ENCODE results near the gene CYTH3.
"Not testable (repeated sequence)": the region's sequence is repeated elsewhere in the genome, so short reads cannot be mapped to it uniquely, and the experiment has no call there.

The CYTH3 gene

DNA sequence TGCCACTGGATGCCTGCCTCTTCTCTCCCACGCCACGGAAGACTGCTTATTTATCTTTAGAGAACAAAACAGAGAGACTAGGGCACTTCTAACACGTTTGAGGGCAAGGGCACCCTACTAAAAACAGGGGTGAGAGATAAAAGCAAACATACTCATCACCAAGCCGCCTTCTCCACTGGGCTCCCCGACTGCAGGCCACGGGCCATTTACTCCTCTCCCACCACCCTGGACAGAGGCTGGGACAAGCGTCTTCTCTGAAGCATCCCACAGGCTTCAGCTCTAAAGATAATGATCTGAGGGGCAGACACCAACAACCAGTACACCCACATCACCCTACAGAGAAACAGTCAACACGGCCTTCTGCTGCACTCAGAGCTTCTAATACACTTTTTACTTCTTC is 78.7 kb downstream of the CYTH3 start:
- Mint-ChIP-seq H3K4me3 (no peak overlapping the region), H3K36me3 (no peaks in the 10 kb centered on the region), H3K27me3 (no peaks in the 10 kb centered on the region), H3K4me1 (peaks cover 0 to 2% of the 10 kb centered on the region in 2 donors), H3K9me3 (no peaks in the 10 kb centered on the region), H3K27ac (no peak overlapping the region)
- ATAC-seq (replicated peaks) (no peak), DNase-seq (no peak)

DNA sequence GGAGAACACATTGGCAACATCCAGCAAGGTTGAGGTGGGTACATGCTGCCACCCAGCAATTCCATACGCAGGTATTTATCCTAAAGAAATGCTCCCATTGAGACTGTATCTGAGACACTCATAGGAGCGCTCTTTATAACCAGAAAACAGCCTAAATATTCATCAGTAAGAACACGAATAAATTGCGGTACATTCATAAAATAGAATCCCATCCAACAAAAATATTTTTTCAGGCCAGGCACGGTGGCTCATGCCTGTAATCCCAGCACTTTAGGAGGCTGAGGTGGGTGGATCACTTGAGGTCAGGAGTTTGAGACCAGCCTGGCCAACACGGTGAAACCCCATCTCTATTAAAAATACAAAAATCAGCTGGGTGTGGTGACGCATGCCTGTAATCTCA is 81.9 kb downstream of the CYTH3 start:
- not testable (repeated sequence) for H3K4me1 Mint-ChIP-seq; DNase-seq; ATAC-seq (replicated peaks); H3K27ac Mint-ChIP-seq; H3K36me3 Mint-ChIP-seq; H3K4me3 Mint-ChIP-seq; H3K9me3 Mint-ChIP-seq; H3K27me3 Mint-ChIP-seq

DNA sequence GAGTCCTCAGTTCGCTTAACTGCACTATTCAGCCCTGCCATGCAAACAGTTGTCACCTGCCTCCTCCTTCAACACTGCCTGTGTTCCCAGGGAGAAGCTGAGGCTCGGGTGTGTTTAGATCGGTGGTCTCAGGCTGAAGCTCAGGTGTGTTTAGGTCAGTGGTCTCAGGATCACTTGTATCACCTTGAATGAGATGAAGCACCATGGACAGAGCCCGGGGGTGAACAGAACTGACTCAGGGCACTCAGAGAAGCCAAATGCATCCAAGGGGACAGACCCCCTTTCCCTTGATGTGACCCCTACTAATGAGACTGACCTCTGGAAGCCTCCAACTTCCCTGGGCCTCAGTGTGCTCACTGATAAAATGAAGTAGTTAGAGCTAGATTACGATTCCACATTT is 84.0 kb downstream of the CYTH3 start:
- ATAC-seq (replicated peaks) (no peak), DNase-seq (no peak)
- H3K4me1 Mint-ChIP-seq: no peaks in the 10 kb centered on the region
- no peaks in the 10 kb centered on the region for H3K9me3 Mint-ChIP-seq
- no peaks in the 10 kb centered on the region for H3K27me3 Mint-ChIP-seq
- no peak overlapping the region for H3K4me3 Mint-ChIP-seq
- H3K27ac Mint-ChIP-seq: no peak overlapping the region
- peaks cover 5 to 7% of the 10 kb centered on the region in 2 donors for H3K36me3 Mint-ChIP-seq

DNA sequence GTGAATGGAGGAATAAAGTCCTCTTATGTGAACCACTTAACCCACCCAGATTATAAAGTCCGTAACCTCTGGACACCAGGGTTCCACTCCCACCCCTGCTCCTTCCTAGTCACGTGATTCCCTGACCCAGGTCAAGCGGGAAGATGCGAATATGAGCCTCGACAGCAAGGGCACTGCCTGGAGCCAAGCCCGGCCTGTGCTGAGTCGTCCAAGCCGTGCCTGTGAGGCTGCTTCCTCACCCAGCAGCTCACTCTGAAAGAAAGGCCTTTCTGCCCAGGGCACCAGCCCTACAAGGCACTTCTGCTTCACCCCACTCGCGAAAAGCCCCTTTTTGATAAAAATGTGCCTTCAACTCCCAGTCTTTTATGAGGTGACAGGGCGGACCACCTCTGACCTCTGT is 85.8 kb downstream of the CYTH3 start:
- ATAC-seq (replicated peaks): no peak
- H3K9me3 Mint-ChIP-seq: no peaks in the 10 kb centered on the region
- H3K4me3 Mint-ChIP-seq: no peak overlapping the region
- no peak for DNase-seq
- no peak overlapping the region for H3K27ac Mint-ChIP-seq
- H3K4me1 Mint-ChIP-seq: no peaks in the 10 kb centered on the region
- no peaks in the 10 kb centered on the region for H3K27me3 Mint-ChIP-seq
- peaks cover 5 to 7% of the 10 kb centered on the region in 2 donors for H3K36me3 Mint-ChIP-seq

DNA sequence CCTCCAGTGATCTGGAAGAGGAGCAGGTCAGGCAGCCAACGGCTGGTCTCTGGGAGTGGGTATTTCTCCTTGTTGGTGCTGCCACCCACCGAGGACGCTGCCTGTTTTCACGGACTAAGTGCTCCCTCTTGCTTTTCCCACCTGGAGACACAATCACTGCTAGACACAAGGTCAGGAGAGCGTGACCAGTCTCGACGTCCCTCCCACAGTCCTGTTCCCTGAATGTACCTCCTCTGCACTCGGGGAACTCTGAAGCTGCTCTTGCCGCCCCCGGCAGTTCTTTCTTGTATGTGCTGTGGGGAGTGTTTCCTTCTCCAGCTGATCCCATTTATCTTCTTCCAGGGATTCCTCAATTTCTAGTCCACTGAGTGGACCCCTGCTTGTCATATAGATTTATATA is 89.4 kb downstream of the CYTH3 start:
- no peaks in the 10 kb centered on the region for H3K4me1 Mint-ChIP-seq
- H3K27ac Mint-ChIP-seq: no peak overlapping the region
- no peaks in the 10 kb centered on the region for H3K9me3 Mint-ChIP-seq
- DNase-seq (no peak), ATAC-seq (replicated peaks) (no peak)
- no peak overlapping the region for H3K4me3 Mint-ChIP-seq
- peaks cover 5 to 7% of the 10 kb centered on the region in 2 donors for H3K36me3 Mint-ChIP-seq
- no peaks in the 10 kb centered on the region for H3K27me3 Mint-ChIP-seq

DNA sequence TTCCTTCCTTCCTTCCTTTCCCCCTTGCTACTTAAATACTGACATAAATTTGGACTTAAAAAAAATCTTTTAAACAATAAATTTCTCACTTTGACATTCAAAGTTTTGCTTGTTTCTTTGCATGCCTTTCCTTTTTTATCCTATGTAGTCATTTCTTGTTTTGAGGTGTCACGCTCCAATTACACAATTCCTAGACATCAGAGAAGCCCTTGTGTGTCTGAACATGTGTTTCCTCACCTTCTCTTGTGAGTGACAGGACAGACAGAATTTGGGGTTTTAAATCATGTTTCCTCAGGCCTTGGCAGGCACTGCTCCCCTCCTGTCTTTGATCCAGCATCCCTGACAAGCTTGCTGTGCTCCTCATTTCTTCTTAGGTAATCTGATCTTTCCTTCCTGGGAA is 91.3 kb downstream of the CYTH3 start:
- ATAC-seq (replicated peaks) (no peak), DNase-seq (no peak)
- H3K27ac Mint-ChIP-seq: no peak overlapping the region
- no peak overlapping the region for H3K4me3 Mint-ChIP-seq
- H3K27me3 Mint-ChIP-seq: no peaks in the 10 kb centered on the region
- peaks cover 0 to 4% of the 10 kb centered on the region in 2 donors for H3K36me3 Mint-ChIP-seq
- H3K9me3 Mint-ChIP-seq: no peaks in the 10 kb centered on the region
- H3K4me1 Mint-ChIP-seq: no peaks in the 10 kb centered on the region

DNA sequence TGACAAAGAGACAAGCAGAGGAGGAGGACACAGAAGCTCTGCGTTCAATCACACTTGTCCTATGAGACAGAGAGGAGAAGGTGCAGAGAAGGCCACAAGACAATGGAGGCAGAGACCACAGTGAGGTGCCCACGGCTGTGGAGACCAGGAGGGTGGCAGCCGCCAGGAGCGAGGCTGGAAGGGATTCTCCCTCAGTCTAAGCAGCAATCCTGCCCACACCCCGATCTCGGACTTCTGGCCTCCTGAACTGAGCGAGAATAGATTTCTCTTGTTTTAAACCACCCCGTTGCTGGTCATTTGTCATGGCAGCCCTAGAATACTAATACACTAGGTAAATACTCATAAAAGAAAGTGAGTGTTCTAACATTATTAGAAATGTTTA is 92.1 kb downstream of the CYTH3 start:
- peaks cover 0 to 4% of the 10 kb centered on the region in 2 donors for H3K36me3 Mint-ChIP-seq
- ATAC-seq (replicated peaks) (no peak), DNase-seq (no peak)
- H3K4me3 Mint-ChIP-seq: no peak overlapping the region
- H3K27ac Mint-ChIP-seq: no peak overlapping the region
- H3K9me3 Mint-ChIP-seq: no peaks in the 10 kb centered on the region
- H3K4me1 Mint-ChIP-seq: no peaks in the 10 kb centered on the region
- no peaks in the 10 kb centered on the region for H3K27me3 Mint-ChIP-seq

DNA sequence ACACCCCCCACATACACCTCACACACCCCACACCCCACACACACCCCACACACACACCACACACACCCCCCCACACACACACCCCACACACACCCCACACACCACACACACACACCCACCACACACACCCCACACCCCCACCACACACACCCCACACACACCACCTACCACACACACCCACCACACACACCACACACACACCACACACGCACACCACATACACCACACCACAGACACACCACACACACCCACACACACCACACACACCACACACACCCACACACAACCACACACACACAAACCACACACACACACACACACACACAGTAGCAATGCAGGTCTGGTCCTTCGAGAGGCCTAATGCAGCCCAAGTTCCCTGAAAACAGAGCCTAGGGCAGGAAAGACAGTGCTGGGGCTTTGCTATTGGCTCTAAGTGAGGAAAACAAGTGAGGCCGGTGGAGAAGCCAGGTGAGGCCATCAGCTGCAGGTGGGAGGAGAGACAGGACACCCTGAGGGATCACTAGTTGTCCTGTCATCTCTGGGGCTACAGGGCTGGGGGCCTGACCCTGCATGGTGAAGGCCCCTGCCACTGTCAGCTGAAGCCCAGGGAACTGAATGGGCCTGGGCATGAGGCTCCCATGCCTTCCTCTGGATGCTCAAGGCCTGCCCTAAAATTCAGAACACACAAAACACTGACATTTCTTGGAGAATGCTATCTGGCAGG is 92.6 kb downstream of the CYTH3 start:
- Mint-ChIP-seq H3K36me3 (peaks cover 0 to 4% of the 10 kb centered on the region in 2 donors), H3K4me3 (no peak overlapping the region), H3K27ac (no peak overlapping the region), H3K27me3 (no peaks in the 10 kb centered on the region), H3K9me3 (no peaks in the 10 kb centered on the region), H3K4me1 (no peaks in the 10 kb centered on the region)
- ATAC-seq (replicated peaks): no peak
- no peak for DNase-seq

DNA sequence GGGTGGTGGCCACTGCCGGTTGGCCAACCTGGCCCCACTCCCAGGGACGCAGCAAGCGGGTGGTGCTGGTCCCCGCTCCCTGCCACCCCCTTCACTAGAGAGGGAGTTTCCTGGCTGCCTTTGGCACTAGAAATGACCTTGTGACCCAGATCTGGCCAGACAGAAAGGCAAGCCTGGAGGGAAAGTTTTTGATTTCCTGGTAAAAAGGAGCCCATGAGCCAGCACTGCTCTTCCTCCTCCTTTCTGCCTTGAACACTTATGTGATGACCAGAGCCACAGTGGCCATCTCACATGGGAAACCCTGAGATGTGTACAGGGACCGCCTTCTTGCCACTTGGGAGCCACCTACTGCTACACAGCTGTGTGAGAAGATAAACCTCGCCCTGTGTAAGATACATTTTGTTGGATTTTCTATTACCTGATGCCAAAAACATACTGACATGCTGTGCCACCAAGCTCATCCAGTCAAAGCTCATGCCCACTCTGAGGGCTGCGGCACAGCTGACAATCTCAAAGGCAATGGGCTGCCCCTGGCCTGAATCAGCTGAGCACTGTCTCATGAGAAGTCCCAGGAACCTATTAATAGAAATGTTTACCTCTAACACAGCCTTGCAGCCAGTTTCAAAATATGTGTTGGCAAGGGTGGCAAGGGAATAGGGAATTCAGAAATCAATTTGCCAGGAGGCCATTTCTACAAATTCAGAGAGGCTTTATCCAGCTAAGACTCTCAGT is 94.0 kb downstream of the CYTH3 start:
- Mint-ChIP-seq H3K36me3 (peaks cover 0 to 4% of the 10 kb centered on the region in 2 donors), H3K4me1 (no peaks in the 10 kb centered on the region), H3K27ac (no peak overlapping the region), H3K9me3 (no peaks in the 10 kb centered on the region), H3K27me3 (no peaks in the 10 kb centered on the region), H3K4me3 (no peak overlapping the region)
- ATAC-seq (replicated peaks) (no peak), DNase-seq (no peak)

DNA sequence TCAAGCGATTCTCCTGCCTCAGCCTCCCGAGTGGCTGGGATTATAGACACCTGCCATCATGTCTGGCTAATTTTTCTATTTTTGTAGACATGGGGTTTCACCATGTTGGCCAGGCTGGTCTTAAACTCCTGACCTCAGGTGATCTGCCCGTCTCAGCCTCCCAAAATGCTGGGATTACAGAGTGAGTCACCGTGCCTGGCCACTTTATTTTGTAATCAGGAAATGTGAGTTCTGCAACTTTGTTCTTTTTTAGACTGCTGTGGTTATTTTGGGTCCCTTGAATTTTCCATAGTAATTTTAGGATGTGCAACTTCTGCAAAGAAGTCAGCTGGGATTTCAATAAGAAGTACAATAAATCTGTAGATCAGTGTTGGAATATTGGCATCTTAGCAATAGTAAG is 96.8 kb downstream of the CYTH3 start:
- H3K4me1 Mint-ChIP-seq: no peaks in the 10 kb centered on the region
- no peak overlapping the region for H3K27ac Mint-ChIP-seq
- no peaks in the 10 kb centered on the region for H3K27me3 Mint-ChIP-seq

DNA sequence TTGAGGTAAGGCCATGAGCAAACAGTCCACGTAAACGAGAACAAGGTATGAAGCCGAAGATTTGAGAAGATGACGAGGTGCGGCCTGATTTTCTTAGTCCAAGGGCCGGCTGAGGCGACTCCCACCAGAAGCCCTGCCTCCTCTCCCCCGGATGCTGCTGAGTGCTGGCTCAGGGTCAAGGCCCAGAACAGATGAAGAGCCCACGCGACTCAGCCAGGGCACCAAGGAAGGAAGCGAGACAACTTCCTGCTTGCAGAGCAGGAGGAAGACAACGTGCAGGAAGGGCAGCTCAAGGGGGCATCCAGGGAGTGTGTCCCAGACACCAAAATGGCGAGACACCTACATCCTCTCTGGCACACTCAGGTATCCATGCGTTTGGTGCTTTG is 99.5 kb downstream of the CYTH3 start:
- H3K4me3 Mint-ChIP-seq: no peak overlapping the region
- H3K27me3 Mint-ChIP-seq: no peaks in the 10 kb centered on the region
- no peak for ATAC-seq (replicated peaks)
- no peaks in the 10 kb centered on the region for H3K9me3 Mint-ChIP-seq
- DNase-seq: no peak
- no peak overlapping the region for H3K27ac Mint-ChIP-seq
- peaks cover 5 to 12% of the 10 kb centered on the region in 2 donors for H3K36me3 Mint-ChIP-seq
- H3K4me1 Mint-ChIP-seq: peaks cover 2% of the 10 kb centered on the region in 2 donors

More for the DNA sequence above, 96.8 kb downstream of the CYTH3 start:
- DNase-seq (no peak), ATAC-seq (replicated peaks) (no peak)
- no peaks in the 10 kb centered on the region for H3K9me3 Mint-ChIP-seq
- no peak overlapping the region for H3K4me3 Mint-ChIP-seq
- peaks cover 0 to 9% of the 10 kb centered on the region in 2 donors for H3K36me3 Mint-ChIP-seq

DNA sequence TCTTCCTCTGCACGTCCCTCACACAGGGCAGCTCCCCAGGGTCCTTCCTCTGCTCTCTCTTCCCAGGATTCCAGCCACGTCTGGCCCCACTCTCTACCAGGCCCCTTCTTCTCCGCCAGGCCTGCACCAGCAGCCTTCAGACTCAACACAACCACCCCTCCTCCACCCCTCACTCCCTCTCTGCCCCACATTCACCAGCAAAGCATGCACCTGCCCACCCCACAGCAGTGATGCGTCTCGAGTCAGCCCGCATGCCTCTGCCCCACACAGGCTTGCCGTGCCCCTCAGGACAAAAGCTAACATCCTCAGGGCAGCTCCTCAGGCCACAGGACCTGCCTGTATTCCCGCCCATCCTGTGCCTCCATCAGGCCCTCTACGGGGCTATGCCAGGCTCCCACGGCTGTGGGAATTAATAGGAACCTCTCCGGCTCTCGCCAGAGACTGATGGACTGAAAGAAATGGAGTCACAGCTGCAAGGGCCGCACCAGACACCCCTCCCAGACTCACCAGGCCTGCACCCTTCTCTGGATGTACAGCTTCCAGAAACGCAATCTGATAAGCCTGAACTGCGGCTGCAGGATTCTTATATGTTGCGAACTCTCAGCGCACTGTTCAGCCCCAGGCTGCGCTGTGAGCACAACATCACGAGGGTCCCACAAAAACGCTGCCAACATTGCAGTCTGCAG is 100.1 kb downstream of the CYTH3 start:
- no peak overlapping the region for H3K4me3 Mint-ChIP-seq
- no peak for DNase-seq
- no peak for ATAC-seq (replicated peaks)
- peaks cover 5 to 12% of the 10 kb centered on the region in 2 donors for H3K36me3 Mint-ChIP-seq
- no peak overlapping the region for H3K27ac Mint-ChIP-seq
- no peaks in the 10 kb centered on the region for H3K9me3 Mint-ChIP-seq
- H3K4me1 Mint-ChIP-seq: peaks cover 4 to 7% of the 10 kb centered on the region in 2 donors
- no peaks in the 10 kb centered on the region for H3K27me3 Mint-ChIP-seq

DNA sequence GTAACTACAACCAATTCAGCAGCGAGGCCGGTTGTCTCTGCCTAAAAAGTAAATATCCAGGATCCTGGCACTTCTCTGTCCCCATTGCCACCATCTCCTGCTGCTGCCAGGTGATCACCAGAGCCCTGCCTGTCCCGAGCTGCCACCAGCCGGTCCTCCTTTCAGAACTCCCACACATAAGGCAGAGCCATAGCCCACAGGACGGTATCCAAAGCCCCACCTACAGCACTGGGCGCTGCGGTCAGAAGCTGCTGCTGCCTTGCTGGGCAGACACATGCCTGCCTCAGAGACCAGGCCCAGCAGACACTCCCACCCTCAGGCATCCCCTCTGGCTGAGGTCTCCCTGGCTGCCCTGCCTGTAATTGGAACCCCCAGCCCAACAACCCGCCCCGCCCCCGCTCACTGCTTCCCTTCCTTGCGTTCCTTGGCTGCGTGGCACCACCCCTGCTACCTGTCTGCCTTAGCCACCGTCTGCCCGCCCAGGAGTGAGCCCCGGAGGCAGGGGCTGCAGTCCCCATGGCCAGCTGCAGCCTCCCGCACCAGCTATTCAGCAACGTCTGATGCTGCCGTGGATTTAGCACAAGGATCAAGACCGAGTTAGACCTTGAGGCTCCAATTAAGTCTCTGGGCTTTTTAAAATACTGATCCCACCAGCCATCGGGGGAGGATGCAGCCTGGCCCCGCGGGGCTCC is 100.7 kb downstream of the CYTH3 start:
- no peaks in the 10 kb centered on the region for H3K27me3 Mint-ChIP-seq
- DNase-seq: no peak
- H3K4me1 Mint-ChIP-seq: peaks cover 10 to 14% of the 10 kb centered on the region in 2 donors

More for the DNA sequence above, 100.7 kb downstream of the CYTH3 start:
- H3K27ac Mint-ChIP-seq: no peak overlapping the region
- H3K9me3 Mint-ChIP-seq: no peaks in the 10 kb centered on the region
- peaks cover 5 to 9% of the 10 kb centered on the region in 2 donors for H3K36me3 Mint-ChIP-seq
- H3K4me3 Mint-ChIP-seq: no peak overlapping the region
- no peak for ATAC-seq (replicated peaks)

Measured in stimulated activated naive B cell treated with anti-CD40 and anti-IgM and Interleukin-4, amounts not matched to agents 10 μg/mL and 1 μg/mL and 100 μg/mL, for 72 hours (primary cell).